Measurements from ENCODE around the gene BTG3. TPM values are rescaled to one million over a fixed set of nuclear protein-coding genes. Genes with fewer than 3 reads are reported as not detected.

The BTG3 gene
- total RNA-seq, 1 donor from 2014 or later, result 61.3 TPM

GRCh38 chr21:17570786-17571185 is 41.9 kb downstream of the BTG3 start:
- DNase-seq, result no peak
- Histone ChIP-seq H3K4me3 (no peak overlapping the region), H3K4me1 (no peaks in the 10 kb centered on the region), H3K9me3 (no peaks in the 10 kb centered on the region), H3K27me3 (no peaks in the 10 kb centered on the region), H3K27ac (no peak overlapping the region), H3K36me3 (no peaks in the 10 kb centered on the region)
- intact Hi-C loops (cut with DNase I), result no loop called here
- TF ChIP-seq CTCF (IDR thresholded peaks at IDR 0.05), result no peak
- ATAC-seq, result peak; percentile 45

- Histone ChIP-seq H3K27ac (no peak overlapping the region), H3K4me3 (no peak overlapping the region), H3K27me3 (no peaks in the 10 kb centered on the region), H3K4me1 (no peaks in the 10 kb centered on the region), H3K36me3 (no peaks in the 10 kb centered on the region), H3K9me3 (no peaks in the 10 kb centered on the region)
- TF ChIP-seq CTCF (IDR thresholded peaks at IDR 0.05), result no peak
- ATAC-seq (no peak), DNase-seq (no peak)
- intact Hi-C loops (cut with DNase I), result no loop called here
These were observed 52.2 kb downstream of the BTG3 start for GRCh38 chr21:17560377-17561025.

GRCh38 chr21:17554679-17555465 is 57.8 kb downstream of the BTG3 start:
- peak; percentile 49 for ATAC-seq
- no peaks in the 10 kb centered on the region for H3K36me3 ChIP-seq
- H3K27ac ChIP-seq, result no peak overlapping the region
- peak; percentile 36 for TF ChIP-seq CTCF (IDR thresholded peaks at IDR 0.05)
- DNase-seq, result no peak
- intact Hi-C loops (cut with DNase I), result no loop called here
- H3K9me3 ChIP-seq, result no peaks in the 10 kb centered on the region
- no peaks in the 10 kb centered on the region for H3K27me3 ChIP-seq
- H3K4me3 ChIP-seq, result no peak overlapping the region
- no peaks in the 10 kb centered on the region for H3K4me1 ChIP-seq

GRCh38 chr21:17554120-17554519 is 58.6 kb downstream of the BTG3 start:
- H3K27me3 ChIP-seq, result no peaks in the 10 kb centered on the region
- intact Hi-C loops (cut with DNase I), result no loop called here

GRCh38 chr21:17552410-17552809 is 60.3 kb downstream of the BTG3 start:
- no peak overlapping the region for H3K4me3 ChIP-seq

More at GRCh38 chr21:17554120-17554519, 58.6 kb downstream of the BTG3 start:
- no peak for TF ChIP-seq CTCF (IDR thresholded peaks at IDR 0.05)
- Histone ChIP-seq H3K4me1 (no peaks in the 10 kb centered on the region), H3K36me3 (no peaks in the 10 kb centered on the region), H3K4me3 (no peak overlapping the region), H3K27ac (no peak overlapping the region), H3K9me3 (no peaks in the 10 kb centered on the region)
- DNase-seq (no peak), ATAC-seq (no peak)

More at GRCh38 chr21:17552410-17552809, 60.3 kb downstream of the BTG3 start:
- ATAC-seq (no peak), DNase-seq (no peak)
- H3K9me3 ChIP-seq, result no peaks in the 10 kb centered on the region
- no peak overlapping the region for H3K27ac ChIP-seq
- no peak for TF ChIP-seq CTCF (IDR thresholded peaks at IDR 0.05)
- intact Hi-C loops (cut with DNase I), result no loop called here
- no peaks in the 10 kb centered on the region for H3K4me1 ChIP-seq
- no peaks in the 10 kb centered on the region for H3K27me3 ChIP-seq
- H3K36me3 ChIP-seq, result no peaks in the 10 kb centered on the region
